AG08396 (cell line): Measurements from ENCODE around the gene ZNF654.
"Not testable (repeated sequence)": the region's sequence is repeated elsewhere in the genome, so short reads cannot be mapped to it uniquely, and the experiment has no call there.

Source experiments
- DNase-seq: peaks from one replicate; pipeline ENCODE4 v3.0.0; 2012; ENCODE audit warnings: low spot score, mixed read lengths

The ZNF654 gene

DNA sequence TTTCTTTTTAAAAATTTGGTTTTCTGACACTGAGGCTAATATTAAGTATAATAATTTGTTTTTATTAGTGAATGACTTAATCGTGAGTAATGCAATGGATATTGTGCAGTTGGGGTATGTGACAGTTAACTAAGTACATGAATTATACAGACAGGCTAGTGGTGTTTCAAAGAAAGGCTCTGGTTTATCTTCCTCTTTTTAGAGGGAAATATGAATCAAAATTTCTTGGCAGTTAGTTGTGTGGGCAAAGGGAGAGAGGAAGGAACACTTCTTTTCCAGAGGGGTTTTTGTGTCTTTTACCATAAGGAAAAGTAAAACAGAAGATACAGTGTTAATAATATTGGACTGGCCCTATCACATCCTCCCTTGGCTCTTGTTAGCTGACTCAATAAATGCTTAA is 2.7 kb downstream of the ZNF654 start:
- no peak for DNase-seq

- DNase-seq = no peak
Observed at GRCh38 chr3:88075072-88075471, 16.0 kb downstream of the ZNF654 start.

DNA sequence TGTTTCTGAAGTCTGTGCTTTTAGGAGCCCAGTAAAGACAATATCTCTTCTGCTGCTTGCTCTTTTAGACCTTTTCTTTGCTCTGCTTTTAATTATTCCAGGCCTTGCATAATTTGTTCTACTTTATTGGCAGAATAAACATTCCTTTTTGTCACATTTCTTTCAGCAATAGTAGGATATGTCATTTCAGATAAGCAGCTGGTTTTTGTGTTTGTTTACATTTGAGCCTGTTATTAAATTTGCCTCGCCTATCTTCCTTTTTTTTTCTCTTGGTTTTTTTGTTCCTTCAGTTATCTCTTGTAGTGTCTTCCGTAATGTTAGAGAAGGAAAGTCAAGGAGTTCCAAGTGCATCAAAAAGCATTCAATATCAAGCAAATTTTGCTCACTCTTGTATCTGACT is 16.4 kb downstream of the ZNF654 start:
- no peak for DNase-seq

- DNase-seq = no peak
Observed at GRCh38 chr3:88076712-88077111, 17.7 kb downstream of the ZNF654 start.

DNA sequence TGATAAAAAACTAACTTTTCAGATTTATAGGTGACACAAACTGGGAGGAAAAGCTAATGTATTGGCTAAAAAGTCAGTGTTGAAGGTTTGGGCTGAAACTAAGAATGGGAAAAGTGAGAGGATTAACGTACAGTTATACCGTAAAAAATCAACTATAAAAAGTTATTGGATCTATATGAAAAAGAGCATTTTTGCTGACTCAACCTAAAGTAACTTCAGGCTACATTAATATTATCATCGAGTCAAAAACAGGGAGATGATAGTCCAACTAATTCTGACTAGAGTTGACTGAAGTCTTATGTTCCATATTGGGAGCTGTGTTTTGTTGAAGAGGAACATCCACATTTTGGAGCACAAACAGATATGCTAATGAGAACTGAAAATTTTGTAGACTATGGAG is 19.9 kb downstream of the ZNF654 start:
- DNase-seq = no peak

- DNase-seq = no peak
Observed at GRCh38 chr3:88082854-88083253, 23.8 kb downstream of the ZNF654 start.

- no peak for DNase-seq
Observed at GRCh38 chr3:88084097-88084501, 25.0 kb downstream of the ZNF654 start.

- DNase-seq = no peak
Observed at GRCh38 chr3:88090681-88091080, 31.6 kb downstream of the ZNF654 start.

DNA sequence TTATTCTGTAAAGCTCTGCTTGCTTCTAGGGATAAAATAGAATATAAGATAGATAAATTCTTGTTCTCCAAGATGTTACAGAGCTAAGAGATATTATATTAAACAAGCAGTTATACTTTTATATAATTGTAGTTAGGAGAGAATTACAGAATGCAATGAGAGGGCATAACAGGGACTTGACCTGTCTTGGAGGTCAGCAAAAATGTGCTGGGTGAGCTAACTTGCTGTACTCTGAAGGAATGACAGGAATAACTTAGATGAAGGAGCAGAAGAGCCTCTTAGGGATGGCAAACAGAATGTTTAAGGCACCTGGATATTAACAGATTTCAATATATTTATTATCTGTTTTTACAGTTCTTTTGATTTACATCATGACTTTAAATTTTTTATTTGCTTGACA is 33.2 kb downstream of the ZNF654 start:
- DNase-seq = no peak

- DNase-seq = no peak
Observed at GRCh38 chr3:88093266-88093665, 34.2 kb downstream of the ZNF654 start.

GRCh38 chr3:88101142-88101541 is 42.1 kb downstream of the ZNF654 start:
- DNase-seq = no peak

DNA sequence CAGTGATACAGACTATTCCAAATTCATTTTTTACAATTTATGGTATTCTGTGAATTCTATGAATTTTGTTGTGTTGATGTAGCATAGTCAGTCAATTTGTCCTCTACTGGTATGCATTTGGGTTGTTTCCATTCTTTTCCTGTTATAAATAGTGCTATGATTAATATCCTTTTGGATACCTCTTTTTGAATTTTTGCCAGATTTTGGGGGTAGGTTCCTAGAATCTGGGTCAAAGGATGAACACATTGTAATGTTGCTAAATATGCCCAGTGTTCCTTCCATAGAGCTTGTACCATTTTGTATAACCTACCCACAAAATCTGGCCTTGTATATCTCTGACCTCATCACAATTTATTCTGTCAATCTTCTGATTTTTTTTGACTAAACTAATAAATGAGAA is 46.3 kb downstream of the ZNF654 start:
- no peak for DNase-seq

DNA sequence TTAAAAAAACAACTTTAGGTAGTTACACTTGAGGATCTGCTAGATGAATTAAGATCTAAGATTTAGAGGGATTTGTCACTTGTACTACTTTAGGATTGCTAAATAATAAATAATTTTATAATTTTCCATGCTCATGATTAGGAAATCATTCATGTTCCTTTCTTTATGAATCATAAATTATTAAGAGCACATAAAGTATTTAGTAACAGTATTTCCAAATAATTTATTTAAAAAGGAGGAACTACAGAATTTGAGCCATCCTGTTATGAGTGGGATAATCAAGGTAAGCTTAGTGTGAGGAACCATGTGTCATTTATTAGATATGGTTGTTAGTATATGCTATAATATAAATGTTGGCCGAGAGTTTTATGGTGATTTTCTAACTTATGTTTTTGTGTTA is 53.2 kb downstream of the ZNF654 start:
- DNase-seq = no peak

GRCh38 chr3:88113311-88114162 is 54.5 kb downstream of the ZNF654 start:
- peak; percentile 39 for DNase-seq

DNA sequence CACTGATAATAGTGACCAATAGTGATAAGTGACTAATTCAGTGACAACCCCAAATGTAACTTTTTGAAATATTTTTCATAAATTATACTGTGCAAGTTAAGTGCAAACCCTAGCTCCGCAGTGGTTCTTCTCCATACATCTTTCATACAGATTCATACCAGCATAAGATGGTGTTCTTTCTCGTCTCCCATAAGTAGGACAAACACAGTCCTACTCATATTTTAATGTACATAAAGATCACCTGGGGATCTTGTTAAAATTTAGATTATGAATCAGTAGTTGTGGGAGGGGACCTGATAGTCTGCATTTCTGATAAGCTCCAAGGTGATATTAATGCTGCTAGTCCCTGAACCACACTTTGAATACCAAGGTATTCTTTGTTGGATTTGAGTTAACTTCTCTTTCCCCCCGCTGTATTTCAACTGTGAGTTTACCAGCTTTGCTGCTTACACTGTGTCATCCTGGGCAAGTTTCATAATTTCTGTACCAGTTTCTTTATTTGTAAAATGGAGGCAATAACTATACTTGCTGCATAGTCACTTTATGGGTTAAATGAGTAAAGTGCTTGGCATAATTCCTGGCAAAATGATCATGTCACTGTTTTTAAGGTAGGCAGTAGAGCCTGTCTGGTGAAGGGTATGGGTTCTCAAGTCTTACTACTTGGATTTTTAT is 56.0 kb downstream of the ZNF654 start:
- DNase-seq = no peak

- DNase-seq = no peak
Observed at GRCh38 chr3:88117683-88118082, 58.6 kb downstream of the ZNF654 start.

GRCh38 chr3:88118603-88119002 is 59.5 kb downstream of the ZNF654 start:
- not testable (repeated sequence) for DNase-seq

DNA sequence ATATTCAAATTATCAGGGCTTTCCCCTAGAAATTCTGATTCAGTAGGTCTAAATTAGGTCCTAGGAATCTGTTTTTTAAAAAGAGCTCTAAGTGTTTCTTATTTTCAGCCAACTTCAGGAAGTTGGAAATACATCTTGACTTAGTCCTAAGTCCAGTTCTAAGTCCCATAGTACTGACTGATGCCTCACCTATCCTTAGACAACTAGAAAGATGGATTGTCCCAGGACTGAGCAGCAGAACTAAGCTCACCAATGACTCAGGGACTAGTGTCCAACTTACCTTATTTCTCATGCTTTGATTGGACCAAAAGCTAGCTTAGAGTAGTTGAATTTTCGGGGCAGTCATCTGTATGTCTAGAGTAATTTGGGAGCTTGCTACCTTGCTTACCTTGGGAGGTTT is 64.5 kb downstream of the ZNF654 start:
- DNase-seq = no peak

- DNase-seq = no peak
Observed at GRCh38 chr3:88131695-88132094, 72.6 kb downstream of the ZNF654 start.

- DNase-seq = no peak
Observed at GRCh38 chr3:88132894-88133293, 73.8 kb downstream of the ZNF654 start.

DNA sequence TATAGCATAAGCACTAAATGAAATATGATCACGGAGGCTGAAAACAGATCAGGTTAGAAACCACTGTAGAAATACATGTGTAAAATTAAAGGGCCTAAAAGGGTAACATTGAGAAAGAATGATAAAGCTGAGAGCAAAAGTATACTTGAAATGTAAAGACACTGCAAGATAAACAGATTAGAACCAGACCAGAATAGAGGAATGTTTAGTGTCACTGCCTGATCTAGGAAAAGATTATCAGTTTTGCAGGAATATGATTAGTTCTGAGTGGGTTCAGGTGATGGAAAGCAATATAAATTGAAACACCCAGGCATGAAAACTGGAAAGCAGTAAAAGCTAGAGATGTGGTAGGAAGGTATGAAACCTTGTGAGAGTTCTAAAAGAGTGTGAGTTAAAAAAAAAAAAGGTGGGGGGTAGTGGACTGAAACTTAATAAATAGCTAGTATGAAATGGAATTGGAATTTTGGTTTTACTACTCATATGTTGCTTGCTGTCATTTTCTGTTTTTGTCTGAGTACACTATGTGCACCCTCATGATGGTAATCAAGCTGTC is 74.7 kb downstream of the ZNF654 start:
- DNase-seq = no peak

- no peak for DNase-seq
Observed at GRCh38 chr3:88137836-88138235, 78.8 kb downstream of the ZNF654 start.

DNA sequence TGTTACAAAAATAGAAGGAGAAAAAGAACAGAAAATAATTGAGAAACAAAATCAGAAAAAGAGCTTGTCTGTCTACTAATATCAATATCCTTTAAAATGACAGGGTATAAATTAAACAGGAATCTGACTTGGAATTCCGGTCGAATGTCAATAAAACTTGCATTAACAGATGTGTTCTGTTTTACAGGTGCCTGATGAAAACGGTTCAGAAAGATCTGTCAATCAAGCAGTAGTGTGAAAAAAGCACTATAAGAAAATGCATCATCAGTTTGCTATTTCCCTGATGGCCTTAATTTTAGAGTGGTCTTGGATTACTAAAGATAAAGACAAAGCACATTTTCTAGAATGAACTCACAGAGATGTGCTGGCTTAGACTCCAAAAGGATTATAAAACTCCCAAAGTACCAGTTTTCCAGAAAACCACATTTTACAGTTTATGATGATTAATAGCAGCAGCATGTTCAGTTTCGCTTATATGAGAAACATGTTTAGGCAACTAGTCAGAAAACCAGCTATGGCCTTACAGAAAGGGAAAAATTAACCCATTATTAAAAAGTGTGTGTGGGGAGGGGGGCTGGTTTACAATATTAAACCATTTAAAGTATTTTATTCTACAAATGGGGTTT is 82.5 kb downstream of the ZNF654 start:
- peak; percentile 10 for DNase-seq
